Prostate gland (tissue), 2 donors: ENCODE measurements around the gene CACFD1.

Experiments
- CTCF ChIP-seq, 4 experiments: fragments of 200-600 bp in 2 of 4; fragments of 450-650 bp in 2 of 4; sonication (generic) in 2 of 4; IDR thresholded peaks; 1 replicate in 3 of 4; 2 replicates in 1 of 4; pipeline ENCODE4 v1.5.1; 2016 to 2019; ENCODE audit warnings: antibody characterized with exemption in 4 of 4, mild to moderate bottlenecking in 2 of 4, moderate library complexity in 2 of 4
- POLR2AphosphoS5 ChIP-seq: sonication (generic); formaldehyde crosslinking; IDR thresholded peaks from one replicate; pipeline ENCODE4 v1.6.1; 2017; ENCODE audit warnings: antibody characterized with exemption

DNA sequence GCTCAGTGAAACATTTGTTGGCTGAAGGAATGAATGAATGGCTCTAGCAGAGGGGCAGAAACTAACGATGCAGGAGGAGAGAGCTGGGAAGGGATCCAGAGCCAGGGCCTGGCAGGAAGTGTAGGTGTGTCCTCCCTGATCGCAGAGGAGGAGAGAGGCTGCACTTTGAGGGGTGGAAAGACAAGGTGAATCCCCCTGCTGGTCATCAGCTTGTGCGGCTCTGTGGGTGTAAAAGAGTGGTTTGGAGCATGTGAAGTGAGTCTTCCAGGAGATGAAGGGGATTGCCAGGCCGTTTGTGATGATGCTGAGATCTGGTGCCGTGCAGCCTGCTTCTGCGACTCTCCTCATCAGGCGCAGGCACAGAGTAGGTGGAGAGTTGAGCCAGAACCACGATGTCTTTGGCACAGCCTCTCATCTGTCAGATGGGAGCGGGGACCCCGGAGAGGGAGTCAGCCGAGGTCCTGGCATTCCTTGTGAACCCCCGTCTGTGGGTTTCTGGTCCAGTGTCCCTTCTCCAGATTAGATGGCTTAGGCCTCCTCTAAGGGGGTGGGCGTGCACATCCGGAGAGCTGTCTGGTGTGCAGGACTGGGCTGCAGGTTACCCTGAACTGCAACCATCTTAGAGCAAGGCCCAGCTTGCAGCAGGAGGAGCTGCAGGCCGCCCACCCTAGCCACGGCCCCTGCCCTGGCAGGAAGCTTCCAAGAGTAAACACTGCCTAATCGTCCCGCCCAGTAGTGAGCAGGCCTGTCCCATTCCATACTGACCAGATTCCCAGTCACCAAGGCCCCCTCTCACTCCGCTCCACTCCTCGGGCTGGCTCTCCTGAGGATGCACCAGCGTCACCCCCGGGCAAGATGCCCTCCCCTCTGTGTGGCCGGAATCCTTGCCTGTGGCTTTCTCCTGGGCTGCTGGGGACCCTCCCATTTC, 37.9 kb upstream of the CACFD1 start, which contains the start of gene ADAMTS13:
- TF ChIP-seq POLR2AphosphoS5 = no peak
- no peak for TF ChIP-seq CTCF (IDR thresholded peaks at IDR 0.05)
